CD4-positive, alpha-beta T cell treated with Interleukin-6 for 4 hours (primary cell): ENCODE results near the gene NOX4.
"Not testable (repeated sequence)": the region's sequence is repeated elsewhere in the genome, so short reads cannot be mapped to it uniquely, and the experiment has no call there.

Experiments used
- DNase-seq: peaks from one replicate; pipeline ENCODE4 v3.0.0-alpha.2; 2020; ENCODE audit warnings: mixed read lengths

NOX4 gene

DNA sequence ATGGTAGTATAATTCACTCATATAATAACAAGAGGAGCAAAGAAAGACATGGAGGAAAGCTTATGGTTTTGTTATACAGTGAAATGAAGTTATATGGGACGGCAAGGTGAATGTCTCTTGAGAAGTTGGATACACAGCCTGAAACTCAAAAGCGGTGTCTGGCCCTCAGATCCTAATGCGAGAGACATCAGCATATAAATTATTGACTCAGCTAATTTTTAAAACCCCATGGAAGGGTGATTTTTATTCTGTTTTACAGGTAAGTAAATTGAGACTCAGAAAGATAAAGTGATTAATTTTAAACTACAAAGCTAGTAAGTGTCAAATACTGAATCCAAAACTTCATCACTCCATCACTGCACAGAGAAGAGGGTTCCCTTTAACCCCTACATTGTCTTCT is 203.2 kb downstream of the NOX4 start:
- DNase-seq = not testable (repeated sequence)

DNA sequence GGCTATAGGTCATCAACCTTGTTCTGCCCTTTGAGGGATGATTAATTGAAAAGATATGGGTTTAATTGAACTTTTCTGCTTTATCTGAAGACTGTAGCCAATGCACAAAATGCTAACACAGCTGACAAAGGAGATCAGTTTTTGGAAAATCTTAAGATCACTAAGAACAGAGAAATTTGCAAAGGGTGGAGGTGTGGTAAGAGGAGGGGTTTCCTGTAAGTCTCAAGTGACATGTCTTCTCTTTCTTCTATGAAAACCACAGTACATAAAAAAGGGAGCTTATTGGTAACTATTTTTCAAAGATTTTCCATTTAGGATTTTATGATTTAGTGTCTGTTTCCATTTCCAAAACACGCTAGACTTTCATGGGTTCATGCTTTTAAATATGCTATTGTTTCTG is 204.6 kb downstream of the NOX4 start:
- not testable (repeated sequence) for DNase-seq

DNA sequence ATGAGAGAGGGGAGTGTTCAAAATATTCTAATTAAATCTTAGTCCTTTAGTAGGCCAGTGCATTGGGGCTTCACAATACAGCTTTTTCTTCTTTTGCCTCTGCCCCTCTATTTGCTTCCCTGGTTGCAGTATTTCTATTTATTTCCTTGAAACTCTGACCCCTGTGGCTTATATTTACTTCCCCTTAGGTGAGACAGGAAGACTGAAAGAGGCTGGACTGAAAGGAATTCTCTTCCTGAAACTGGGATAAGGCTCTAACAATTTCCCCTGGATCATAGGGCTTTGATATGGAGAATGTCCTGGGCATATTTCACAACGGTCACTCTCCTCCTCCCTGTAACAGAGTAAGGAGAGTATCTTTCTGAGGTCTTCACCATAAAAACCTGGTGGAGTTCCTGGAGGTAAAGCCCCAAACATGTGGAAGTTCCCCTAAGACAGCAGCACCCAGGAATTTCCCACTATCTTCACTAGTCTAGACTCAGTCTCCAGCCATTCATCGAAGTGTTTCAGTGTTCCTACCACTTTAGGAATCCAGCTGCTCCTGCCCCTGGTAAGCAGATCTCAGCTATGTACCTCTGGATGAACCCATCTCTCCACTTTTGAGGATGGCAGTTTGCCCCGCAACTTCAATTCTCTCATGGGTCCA is 210.0 kb downstream of the NOX4 start:
- not testable (repeated sequence) for DNase-seq

DNA sequence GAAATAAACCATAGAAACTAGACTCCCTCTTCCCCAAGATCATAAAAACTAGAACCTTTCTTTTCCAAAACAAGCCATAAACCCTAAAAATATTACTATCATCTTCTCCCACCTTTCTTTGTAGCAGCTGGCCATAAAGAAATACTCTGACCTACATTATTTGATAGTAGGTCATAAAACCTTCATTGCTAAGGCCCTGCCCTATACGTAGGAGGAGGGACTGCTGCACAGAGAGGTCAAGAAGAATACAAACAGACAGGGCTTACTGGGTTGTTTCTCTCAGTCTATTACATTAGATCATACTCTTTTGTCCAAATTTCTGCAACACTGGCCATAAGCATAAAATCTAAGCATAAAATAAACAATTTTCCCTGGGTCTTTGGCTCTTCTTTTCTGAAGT is 212.0 kb downstream of the NOX4 start:
- DNase-seq = no peak

DNA sequence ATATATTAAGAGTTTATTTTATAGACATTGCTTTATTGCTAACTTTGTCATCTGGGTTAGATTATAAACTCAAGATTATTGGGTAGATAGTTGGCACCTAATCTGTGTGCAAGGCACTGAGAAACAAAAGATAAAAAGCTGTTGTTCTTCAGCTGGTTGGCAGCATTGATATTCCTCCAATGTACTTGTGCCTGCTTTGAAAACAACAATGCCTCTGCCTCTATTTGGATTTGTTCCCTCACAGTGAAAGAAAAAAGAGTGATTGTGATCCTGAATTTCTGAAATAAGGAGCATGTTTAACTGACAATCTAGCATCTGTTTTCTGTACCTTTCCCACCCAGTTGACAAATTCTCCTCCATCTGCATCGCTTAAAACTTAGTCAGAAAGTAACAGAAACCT is 215.2 kb downstream of the NOX4 start:
- no peak for DNase-seq
